BLaER1 treated with 17β-estradiol and CSF1 and Interleukin-3, amounts not matched to agents 10 nM and 100 nM (cell line): Measurements from ENCODE around the gene SCD5.

Source experiments
- H3K27ac ChIP-seq, 11 experiments: shearing (Covaris generic); formaldehyde crosslinking; 2 replicates each; pipeline ENCODE4 v1.8.1; 2022
- H3K27me3 ChIP-seq, 11 experiments: shearing (Covaris generic); formaldehyde crosslinking; 2 replicates each; pipeline ENCODE4 v1.8.1; 2022
- H3K36me3 ChIP-seq, 11 experiments: shearing (Covaris generic); formaldehyde crosslinking; 2 replicates each; pipeline ENCODE4 v1.8.1; 2022
- H3K4me1 ChIP-seq, 10 experiments: shearing (Covaris generic); formaldehyde crosslinking; 2 replicates each; pipeline ENCODE4 v1.8.1; 2022
- H3K4me2 ChIP-seq, 11 experiments: shearing (Covaris generic); formaldehyde crosslinking; 2 replicates each; pipeline ENCODE4 v1.8.1; 2022
- H3K4me3 ChIP-seq, 10 experiments: shearing (Covaris generic); formaldehyde crosslinking; 2 replicates each; pipeline ENCODE4 v1.8.1; 2022
- H3K9ac ChIP-seq, 11 experiments: shearing (Covaris generic); formaldehyde crosslinking; 2 replicates each; pipeline ENCODE4 v1.8.1; 2022
- H3K9me3 ChIP-seq, 11 experiments: shearing (Covaris generic); formaldehyde crosslinking; replicated peaks in 1 of 11; 2 replicates each; pipeline ENCODE4 v1.8.1; 2022
- H4K20me1 ChIP-seq, 11 experiments: shearing (Covaris generic); formaldehyde crosslinking; 2 replicates each; pipeline ENCODE4 v1.8.1; 2022
- Cebpa-rat ChIP-seq, 11 experiments: shearing (Covaris generic); IDR thresholded peaks; 2 replicates each; pipeline ENCODE4 v1.8.1; 2022

SCD5 gene

DNA sequence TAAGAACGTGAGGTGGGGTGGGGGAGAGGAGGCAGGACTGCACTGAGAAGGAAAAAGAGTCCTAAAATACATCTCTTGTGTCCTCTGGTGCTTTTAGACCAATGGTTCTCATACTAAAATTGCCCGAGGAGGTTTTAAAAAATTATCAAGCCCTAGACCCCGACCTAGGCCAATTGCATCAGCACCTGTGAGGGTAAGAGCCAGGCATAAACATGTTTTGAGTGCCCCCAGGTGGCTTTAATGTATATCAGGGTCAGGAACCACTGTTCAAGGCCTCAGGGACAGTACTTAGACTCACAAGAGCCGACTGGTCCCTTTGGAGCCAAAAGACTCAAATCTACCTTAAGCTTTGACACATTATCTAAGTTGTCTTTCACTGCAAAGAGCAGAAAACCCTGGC is 199.3 kb downstream of the SCD5 start:
- Histone ChIP-seq H3K9me3 (no peaks in the 10 kb centered on the region), H3K27ac (no peak overlapping the region), H3K27me3 (no peaks in the 10 kb centered on the region), H3K4me3 (no peak overlapping the region), H3K4me2 (no peak overlapping the region), H3K36me3 (no peaks in the 10 kb centered on the region), H4K20me1 (no peaks in the 10 kb centered on the region), H3K9ac (no peak overlapping the region), H3K4me1 (no peaks in the 10 kb centered on the region)
- TF ChIP-seq Cebpa-rat (IDR thresholded peaks at IDR 0.05), result no peak

DNA sequence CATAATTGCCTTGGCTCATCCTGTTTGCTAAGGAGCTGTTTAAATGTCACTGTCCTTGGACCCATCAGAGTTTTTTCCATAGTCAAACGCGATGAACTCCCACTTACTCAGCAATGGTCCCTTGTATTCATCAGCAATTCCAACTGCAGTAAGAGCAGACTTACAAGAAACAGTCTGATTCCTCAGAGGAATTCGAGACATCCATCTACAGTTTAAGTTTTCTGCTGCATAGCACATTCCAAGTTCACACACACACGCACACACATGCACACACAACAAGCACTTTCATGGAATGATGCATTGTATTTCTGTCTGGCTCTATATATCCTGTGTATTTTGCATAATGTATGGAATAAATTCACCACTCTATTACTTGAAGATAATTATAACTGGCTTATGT is 204.1 kb downstream of the SCD5 start:
- Histone ChIP-seq H3K36me3 (no peaks in the 10 kb centered on the region), H3K27me3 (no peaks in the 10 kb centered on the region), H3K4me3 (no peak overlapping the region), H4K20me1 (no peaks in the 10 kb centered on the region), H3K27ac (no peak overlapping the region), H3K9me3 (no peaks in the 10 kb centered on the region), H3K4me2 (no peak overlapping the region), H3K4me1 (no peaks in the 10 kb centered on the region), H3K9ac (no peak overlapping the region)
- no peak for TF ChIP-seq Cebpa-rat (IDR thresholded peaks at IDR 0.05)

DNA sequence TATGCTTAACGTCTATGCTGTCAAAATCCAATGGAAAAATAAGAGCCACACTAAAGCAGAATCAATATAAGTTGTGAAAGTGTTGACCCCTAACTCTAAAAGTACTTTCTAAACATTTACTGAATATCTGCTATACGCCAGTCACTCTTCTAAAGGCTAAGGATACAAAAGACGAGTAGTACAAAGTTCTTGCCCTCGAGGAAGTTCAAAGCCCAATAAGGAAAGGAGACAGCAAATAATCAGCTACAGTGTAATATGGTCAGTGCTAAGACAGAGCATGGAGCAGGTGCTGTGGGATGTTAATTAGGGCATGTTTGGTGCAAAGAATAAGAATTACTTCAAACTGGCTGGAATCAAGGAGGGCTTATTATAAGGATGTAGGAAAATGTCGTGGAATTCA is 205.2 kb downstream of the SCD5 start:
- H3K27ac ChIP-seq, result no peak overlapping the region
- H3K4me2 ChIP-seq, result no peak overlapping the region
- no peak overlapping the region for H3K9ac ChIP-seq
- H3K4me3 ChIP-seq, result no peak overlapping the region
- H3K27me3 ChIP-seq, result no peaks in the 10 kb centered on the region
- H3K9me3 ChIP-seq, result no peaks in the 10 kb centered on the region
- no peaks in the 10 kb centered on the region for H3K4me1 ChIP-seq
- no peaks in the 10 kb centered on the region for H4K20me1 ChIP-seq
- no peaks in the 10 kb centered on the region for H3K36me3 ChIP-seq
- TF ChIP-seq Cebpa-rat (IDR thresholded peaks at IDR 0.05), result no peak

DNA sequence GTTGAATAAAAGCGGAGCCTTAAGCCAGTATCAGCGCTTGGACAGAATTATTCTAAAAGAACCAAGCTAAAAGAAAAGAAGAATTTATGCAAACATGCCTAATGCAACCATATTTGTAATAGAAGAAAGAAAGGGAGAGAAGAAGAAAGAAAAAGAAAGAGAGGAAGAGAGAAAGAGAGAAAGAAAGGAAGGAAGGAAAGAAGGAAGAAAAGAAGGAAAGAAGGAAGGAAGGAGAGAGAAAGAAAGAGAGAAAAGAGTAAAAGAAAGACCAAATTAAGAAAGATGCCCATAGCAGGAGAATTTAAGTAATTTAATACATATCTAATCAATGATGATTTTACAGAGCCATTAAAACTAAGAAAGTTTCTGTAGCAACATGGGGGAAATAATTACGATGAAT is 206.0 kb downstream of the SCD5 start:
- Histone ChIP-seq H3K27me3 (no peaks in the 10 kb centered on the region), H3K9me3 (no peaks in the 10 kb centered on the region), H3K4me1 (no peaks in the 10 kb centered on the region), H3K4me3 (no peak overlapping the region), H3K36me3 (no peaks in the 10 kb centered on the region), H3K9ac (no peak overlapping the region), H3K4me2 (no peak overlapping the region), H4K20me1 (no peaks in the 10 kb centered on the region), H3K27ac (no peak overlapping the region)
- TF ChIP-seq Cebpa-rat (IDR thresholded peaks at IDR 0.05), result no peak

DNA sequence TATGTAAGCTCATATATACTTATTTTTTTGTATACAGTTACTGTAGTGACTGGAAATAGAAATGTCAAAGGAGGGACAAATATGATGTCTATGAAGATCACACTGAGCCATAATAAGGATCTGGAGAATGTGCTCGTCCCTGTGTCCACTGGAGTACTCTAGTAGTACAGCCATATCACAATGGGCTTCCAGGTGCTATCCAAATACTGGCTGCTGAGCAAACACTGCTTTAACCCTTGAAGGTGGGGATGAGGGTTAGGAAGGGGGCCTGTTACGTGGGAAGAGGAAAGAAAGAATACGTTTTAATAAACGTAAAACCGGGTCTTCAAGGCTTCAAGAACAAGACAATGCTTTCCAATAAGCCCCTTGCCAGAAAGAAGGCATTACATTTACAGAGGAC is 207.0 kb downstream of the SCD5 start:
- Histone ChIP-seq H3K4me2 (no peak overlapping the region), H3K4me1 (no peaks in the 10 kb centered on the region), H4K20me1 (no peaks in the 10 kb centered on the region), H3K9ac (no peak overlapping the region), H3K4me3 (no peak overlapping the region), H3K36me3 (no peaks in the 10 kb centered on the region), H3K27ac (no peak overlapping the region), H3K27me3 (no peaks in the 10 kb centered on the region), H3K9me3 (no peaks in the 10 kb centered on the region)
- no peak for TF ChIP-seq Cebpa-rat (IDR thresholded peaks at IDR 0.05)

DNA sequence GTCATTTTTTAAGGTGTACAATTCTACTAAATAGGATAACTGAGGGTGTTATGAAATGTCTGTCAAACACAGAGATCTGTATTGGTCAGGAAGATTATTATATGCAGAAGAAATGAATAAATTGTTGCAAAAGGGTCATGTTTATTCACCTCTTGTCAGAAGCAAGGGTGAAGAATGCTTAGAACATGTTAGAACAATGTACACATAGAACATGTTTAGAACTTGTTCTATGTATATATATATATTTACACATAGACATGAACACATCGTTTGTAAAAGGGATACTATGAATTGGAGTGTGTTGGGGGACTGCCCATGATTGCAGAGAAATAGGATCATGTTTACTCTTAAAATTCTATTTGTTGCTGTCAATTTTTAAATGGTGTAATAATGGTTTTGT is 208.8 kb downstream of the SCD5 start:
- no peaks in the 10 kb centered on the region for H3K36me3 ChIP-seq
- no peak overlapping the region for H3K9ac ChIP-seq
- H4K20me1 ChIP-seq, result no peaks in the 10 kb centered on the region
- H3K4me3 ChIP-seq, result no peak overlapping the region
- H3K4me1 ChIP-seq, result no peaks in the 10 kb centered on the region
- H3K27me3 ChIP-seq, result no peaks in the 10 kb centered on the region
- no peaks in the 10 kb centered on the region for H3K9me3 ChIP-seq
- no peak for TF ChIP-seq Cebpa-rat (IDR thresholded peaks at IDR 0.05)
- no peak overlapping the region for H3K4me2 ChIP-seq
- H3K27ac ChIP-seq, result no peak overlapping the region

DNA sequence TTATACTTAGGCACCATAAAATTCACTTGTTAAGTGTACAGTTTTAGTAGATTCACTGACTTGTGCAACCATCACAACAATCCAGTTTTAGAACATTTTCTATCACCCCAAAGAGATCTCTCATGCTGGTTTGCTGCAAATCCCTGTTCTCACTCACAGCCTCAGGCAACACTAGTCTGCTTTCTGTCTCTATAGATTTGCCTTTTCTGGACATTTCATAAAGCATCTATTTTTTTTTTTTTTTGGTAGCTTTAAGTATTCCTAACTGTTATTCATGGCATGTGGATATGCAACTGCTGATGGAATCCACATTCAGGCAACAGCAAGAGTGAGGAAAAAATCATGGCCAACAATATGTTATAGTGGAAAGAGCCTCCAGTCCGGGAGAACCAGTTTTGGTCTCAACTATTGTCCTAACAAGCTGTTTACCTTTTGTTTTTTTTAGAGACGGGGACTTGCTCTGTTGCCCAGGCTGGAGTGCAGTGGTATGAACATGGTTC is 209.8 kb downstream of the SCD5 start:
- Histone ChIP-seq H4K20me1 (no peaks in the 10 kb centered on the region), H3K4me2 (no peak overlapping the region), H3K36me3 (no peaks in the 10 kb centered on the region), H3K9me3 (no peaks in the 10 kb centered on the region), H3K9ac (no peak overlapping the region), H3K4me3 (no peak overlapping the region), H3K4me1 (no peaks in the 10 kb centered on the region), H3K27ac (no peak overlapping the region), H3K27me3 (no peaks in the 10 kb centered on the region)
- no peak for TF ChIP-seq Cebpa-rat (IDR thresholded peaks at IDR 0.05)

DNA sequence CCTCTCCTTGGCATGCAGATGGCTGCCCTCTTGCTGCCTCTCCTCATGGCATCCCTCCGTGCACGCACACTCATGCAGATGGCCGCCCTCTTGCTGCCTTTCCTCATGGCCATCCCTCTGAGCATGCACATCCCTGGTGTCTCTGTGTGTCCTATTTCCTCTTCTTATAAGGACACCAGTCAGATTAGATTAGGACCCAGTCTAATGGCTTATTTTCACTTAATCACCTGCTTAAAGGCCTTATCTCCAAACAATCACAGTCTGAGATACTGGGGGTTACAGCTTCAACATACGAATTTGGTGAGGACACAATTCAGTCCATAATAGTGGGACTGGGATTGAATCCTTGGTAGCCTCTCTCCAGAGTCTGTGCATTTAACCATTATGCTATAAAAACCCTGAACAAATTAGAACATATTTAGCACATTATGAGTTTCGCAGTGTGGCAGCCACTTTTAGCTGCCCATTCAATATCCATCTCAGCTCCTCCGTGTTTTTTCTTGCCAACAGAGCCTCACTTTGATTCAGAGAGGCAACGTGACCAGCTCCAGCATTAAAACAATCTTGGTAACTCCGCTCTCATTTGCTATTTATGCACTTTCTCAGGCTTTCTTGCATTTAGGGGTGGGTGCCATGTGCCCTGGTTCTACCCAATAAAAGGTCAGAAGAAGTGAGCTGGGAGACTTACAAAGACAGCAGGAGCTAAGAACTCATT is 210.6 kb downstream of the SCD5 start:
- H3K9me3 ChIP-seq, result no peaks in the 10 kb centered on the region
- no peak overlapping the region for H3K27ac ChIP-seq
- no peak overlapping the region for H3K4me2 ChIP-seq
- H3K4me1 ChIP-seq, result no peaks in the 10 kb centered on the region
- no peak overlapping the region for H3K4me3 ChIP-seq
- no peak overlapping the region for H3K9ac ChIP-seq
- no peaks in the 10 kb centered on the region for H3K36me3 ChIP-seq
- no peaks in the 10 kb centered on the region for H3K27me3 ChIP-seq
- H4K20me1 ChIP-seq, result no peaks in the 10 kb centered on the region
- no peak for TF ChIP-seq Cebpa-rat (IDR thresholded peaks at IDR 0.05)

DNA sequence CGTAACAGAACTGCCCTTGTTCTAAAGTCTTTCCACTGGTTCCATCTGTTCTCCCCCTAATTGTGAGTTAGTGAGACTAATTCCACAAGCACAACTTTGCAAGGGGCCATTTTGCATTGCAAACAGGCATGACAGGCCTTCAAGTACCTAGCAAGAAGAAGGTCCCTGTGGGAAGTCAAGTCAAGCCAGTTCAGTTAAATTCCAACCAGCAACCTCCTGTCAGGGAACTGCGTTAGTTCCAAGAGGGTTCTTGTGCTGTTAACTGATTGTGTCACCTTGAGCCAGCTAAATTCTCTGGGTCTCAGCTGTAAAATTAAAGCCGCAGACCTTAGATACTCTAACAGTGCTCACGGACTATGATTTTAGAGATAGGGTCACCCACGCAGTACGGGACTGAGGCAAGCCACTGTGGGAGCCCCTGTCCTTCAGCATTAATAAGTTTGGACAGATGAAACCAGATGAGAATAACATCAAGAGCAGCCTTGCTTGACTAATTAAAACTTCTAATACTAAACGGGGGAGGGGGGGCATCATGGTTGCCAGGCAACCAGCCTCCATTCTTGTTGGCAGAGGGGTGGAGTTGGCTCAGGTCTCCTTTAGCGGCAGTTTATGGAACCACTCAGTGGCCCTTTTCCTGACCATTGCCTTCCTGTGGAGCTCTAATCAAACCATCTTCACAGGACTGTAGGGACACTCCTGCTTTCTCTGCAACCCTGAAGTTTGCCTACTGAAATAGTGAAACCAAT is 212.7 kb downstream of the SCD5 start:
- H3K27ac ChIP-seq, result no peak overlapping the region
- no peak overlapping the region for H3K9ac ChIP-seq
- no peaks in the 10 kb centered on the region for H3K36me3 ChIP-seq
- no peak for TF ChIP-seq Cebpa-rat (IDR thresholded peaks at IDR 0.05)
- H4K20me1 ChIP-seq, result no peaks in the 10 kb centered on the region
- no peaks in the 10 kb centered on the region for H3K27me3 ChIP-seq
- no peaks in the 10 kb centered on the region for H3K9me3 ChIP-seq
- H3K4me2 ChIP-seq, result no peak overlapping the region
- no peaks in the 10 kb centered on the region for H3K4me1 ChIP-seq
- H3K4me3 ChIP-seq, result no peak overlapping the region

DNA sequence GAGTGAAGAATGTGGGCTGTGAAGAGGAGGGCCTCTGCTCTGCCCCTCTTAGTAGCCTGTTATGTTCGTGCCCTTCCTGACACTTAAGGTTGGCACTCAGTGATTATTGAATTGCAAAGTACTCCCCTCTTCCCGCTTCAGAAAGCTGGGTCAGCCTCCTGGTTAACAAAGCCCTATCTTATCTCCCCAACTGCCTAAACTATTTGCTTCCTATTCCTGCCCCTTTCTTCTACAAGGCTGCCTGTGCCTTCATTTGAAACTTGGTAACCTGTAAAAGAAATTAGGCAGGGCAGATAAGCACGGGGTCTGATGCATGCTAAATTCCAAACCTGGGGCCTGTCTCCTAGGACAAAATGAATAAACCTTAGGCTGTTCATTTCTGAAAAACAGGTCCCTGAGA is 213.7 kb downstream of the SCD5 start:
- Histone ChIP-seq H3K4me2 (no peak overlapping the region), H4K20me1 (no peaks in the 10 kb centered on the region), H3K4me1 (no peaks in the 10 kb centered on the region), H3K27me3 (no peaks in the 10 kb centered on the region), H3K36me3 (no peaks in the 10 kb centered on the region), H3K27ac (no peak overlapping the region), H3K9me3 (no peaks in the 10 kb centered on the region), H3K9ac (no peak overlapping the region), H3K4me3 (no peak overlapping the region)
- TF ChIP-seq Cebpa-rat (IDR thresholded peaks at IDR 0.05), result no peak
